IMR-90 (cell line): ENCODE measurements around the gene LRP1-AS.

Experiments used
- CTCF ChIP-seq: conservative IDR thresholded peaks from 2 replicates; pipeline ENCODE4 v1.5.1; 2012; ENCODE audit warnings: mild to moderate bottlenecking, low read depth, low read length, improper control_type of control experiment
- MXI1 ChIP-seq: IDR thresholded peaks from 2 replicates; pipeline ENCODE4 v1.6.1; 2012; ENCODE audit warnings: low read depth, mild to moderate bottlenecking, low read length, moderate library complexity, borderline replicate concordance
- POLR2A ChIP-seq: IDR thresholded peaks from 2 replicates; pipeline ENCODE4 v1.6.1; 2012; ENCODE audit warnings: mild to moderate bottlenecking, low read depth, low read length
- RAD21 ChIP-seq: IDR thresholded peaks from 2 replicates; pipeline ENCODE4 v1.6.1; 2012; ENCODE audit warnings: low read length, improper control_type of control experiment
- RFX5 ChIP-seq: IDR thresholded peaks from 2 replicates; pipeline ENCODE4 v1.8.0; 2012; ENCODE audit warnings: low read depth, mild to moderate bottlenecking, low read length, moderate library complexity
- SMC3 ChIP-seq: fragments of 150-350 bp; IDR thresholded peaks from 2 replicates; pipeline ENCODE4 v1.6.1; 2016; ENCODE audit warnings: low read depth, mild to moderate bottlenecking, antibody characterized with exemption, low read length, moderate library complexity
- USF2 ChIP-seq: fragments of 150-350 bp; IDR thresholded peaks from 2 replicates; pipeline ENCODE4 v1.6.1; 2017; ENCODE audit warnings: mild to moderate bottlenecking, antibody characterized with exemption, low read length, low read depth
- TF ChIP-seq, protein P1 (sequence below): fragments of 150-350 bp; IDR thresholded peaks from 2 replicates; pipeline ENCODE4 v1.6.1; 2016; ENCODE audit warnings: low read depth, mild to moderate bottlenecking, low read length, moderate library complexity, borderline replicate concordance

GRCh38 chr12:57129889-57130288, 17.5 kb downstream of the LRP1-AS start:
- TF ChIP-seq CTCF (no peak), POLR2A (no peak), MXI1 (no peak), SMC3 (no peak), RFX5 (no peak), USF2 (no peak), RAD21 (no peak)
- TF ChIP-seq, protein P1, sequence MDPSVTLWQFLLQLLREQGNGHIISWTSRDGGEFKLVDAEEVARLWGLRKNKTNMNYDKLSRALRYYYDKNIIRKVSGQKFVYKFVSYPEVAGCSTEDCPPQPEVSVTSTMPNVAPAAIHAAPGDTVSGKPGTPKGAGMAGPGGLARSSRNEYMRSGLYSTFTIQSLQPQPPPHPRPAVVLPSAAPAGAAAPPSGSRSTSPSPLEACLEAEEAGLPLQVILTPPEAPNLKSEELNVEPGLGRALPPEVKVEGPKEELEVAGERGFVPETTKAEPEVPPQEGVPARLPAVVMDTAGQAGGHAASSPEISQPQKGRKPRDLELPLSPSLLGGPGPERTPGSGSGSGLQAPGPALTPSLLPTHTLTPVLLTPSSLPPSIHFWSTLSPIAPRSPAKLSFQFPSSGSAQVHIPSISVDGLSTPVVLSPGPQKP: no peak
